GM21528 (cell line): ENCODE measurements around the gene TMEM59L.
"Not testable (repeated sequence)": the region's sequence is repeated elsewhere in the genome, so short reads cannot be mapped to it uniquely, and the experiment has no call there.

ENCODE experiments used
- ATAC-seq: cut with Tn5 transposase; IDR thresholded peaks from one replicate; pipeline ENCODE4 v1.9.1; 2021; ENCODE audit warnings: mild to moderate bottlenecking, moderate library complexity; ENCODE audit not compliant: unreplicated experiment, low FRiP score

TMEM59L gene

DNA sequence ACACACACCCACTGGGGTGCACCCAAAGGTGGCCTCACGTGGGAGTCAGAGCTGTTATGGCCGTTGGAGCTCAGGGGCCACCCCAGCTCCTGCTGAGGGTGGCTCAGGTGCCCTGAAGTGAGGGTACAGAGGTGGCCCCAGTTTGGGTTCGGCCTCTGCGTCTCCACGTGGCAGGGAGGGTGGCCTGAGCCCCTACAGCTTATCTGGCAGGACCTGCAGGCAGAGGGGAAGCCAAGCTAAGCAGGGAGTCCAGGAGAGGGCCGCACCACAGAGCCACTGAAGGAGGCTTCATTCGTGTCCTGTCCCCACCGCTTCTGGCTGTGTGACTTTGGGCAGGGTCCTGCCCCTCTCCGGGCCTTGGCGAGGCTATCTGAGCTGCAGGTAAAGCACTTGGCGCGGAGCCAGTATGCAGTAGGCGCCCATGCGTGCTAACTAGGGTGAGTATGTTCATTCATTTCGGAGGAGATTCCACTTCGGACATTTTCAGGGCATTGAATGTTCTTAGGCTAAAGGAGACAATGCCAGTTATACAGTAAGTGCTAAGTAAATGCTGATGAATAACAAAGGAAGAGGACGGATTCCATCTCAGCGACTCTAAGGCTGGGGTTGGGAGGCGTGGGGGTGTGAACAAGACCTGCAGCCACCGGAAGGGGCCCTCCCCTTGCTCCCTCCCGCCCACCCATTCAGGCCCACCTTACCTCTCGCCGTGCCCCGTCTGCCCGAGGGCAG is 19.1 kb upstream of the TMEM59L start:
- no peak for ATAC-seq

DNA sequence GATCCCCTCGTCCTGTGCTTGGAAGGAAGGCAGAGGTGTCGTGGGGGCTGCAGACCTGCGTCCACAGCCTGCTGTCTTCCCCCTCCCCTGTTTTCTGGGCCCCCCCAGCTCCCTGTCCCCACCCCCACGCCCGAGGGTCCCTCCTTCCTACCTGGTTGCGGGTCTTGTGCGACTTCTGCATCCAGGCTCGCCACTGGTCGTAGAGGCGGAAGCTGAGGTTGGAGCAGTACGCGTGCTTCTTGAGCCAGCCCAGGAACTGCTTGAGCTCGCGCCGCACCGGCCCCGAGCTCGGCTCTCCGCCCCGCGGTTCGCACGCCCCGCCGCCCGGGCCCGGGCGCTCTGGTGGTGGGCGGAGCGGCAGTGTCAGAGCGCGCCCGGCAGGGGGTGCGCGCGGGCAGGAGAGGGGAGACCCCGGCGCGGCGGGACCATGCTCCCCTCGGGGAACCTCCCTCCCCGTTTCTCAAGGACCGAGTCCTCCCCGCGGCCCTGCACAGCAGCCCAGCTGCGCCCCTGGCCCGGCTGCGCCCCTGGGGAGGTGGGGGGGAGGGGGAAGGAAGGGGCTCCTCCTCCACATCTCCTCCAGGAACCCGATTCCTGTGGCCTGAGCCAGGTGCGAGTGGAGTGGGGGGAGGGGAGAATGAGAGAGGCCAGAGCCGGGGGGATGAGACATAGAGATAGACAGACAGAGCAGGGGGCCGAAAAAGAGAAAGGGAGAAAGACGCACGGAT is 18.4 kb upstream of the TMEM59L start:
- no peak for ATAC-seq

DNA sequence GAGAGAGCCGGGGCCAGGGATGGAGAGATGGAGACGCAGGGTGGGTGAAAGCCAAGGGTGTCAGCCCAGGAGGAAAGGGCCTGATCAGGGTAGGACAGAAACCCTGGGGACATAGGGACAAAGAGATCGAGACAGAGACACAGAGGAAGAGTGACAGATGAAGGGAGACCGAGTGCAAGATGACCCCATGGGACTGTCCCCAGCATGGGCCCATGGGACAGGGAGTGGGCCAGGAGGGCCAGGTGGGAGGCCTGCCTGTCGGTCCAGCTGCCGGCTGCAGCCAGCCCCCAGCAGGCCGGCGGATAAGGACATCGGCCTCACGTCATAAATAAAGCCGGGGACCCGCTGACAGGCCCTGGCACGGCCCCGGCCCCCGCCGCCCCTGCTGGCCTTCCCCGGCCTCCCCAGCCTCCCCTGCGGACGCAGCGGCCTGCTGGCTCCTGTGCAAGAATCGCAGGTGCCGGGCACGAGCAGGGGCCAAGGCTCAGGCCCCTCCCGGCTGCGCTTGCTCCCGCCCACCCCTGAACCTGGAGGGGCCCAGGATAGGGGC is 17.8 kb upstream of the TMEM59L start:
- ATAC-seq: no peak

- no peak for ATAC-seq
Observed at GRCh38 chr19:18595475-18595874, 17.2 kb upstream of the TMEM59L start.

DNA sequence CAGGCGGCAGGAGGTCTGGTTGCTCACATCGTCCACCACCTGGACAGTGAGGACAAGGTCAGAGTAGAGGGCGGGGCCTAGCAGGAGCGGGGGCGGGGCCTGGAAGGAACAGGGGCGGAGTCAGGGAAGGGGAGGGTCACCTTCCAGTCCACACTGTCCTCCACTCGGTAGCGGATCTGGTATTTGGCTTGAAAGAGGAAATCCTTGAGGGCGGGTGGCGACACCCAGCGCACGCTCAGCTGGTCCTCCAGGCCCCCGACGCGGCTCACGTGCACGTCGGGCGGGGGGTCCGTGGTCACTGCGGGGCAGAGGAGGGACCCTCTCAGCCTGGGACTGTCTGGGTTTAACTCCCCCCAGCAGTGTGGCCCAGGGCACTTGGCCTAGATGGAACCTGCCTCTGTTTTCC is 15.9 kb upstream of the TMEM59L start:
- no peak for ATAC-seq

- ATAC-seq: no peak
Observed at GRCh38 chr19:18597809-18598660, 14.6 kb upstream of the TMEM59L start.

GRCh38 chr19:18599485-18599884 is 13.2 kb upstream of the TMEM59L start:
- no peak for ATAC-seq

GRCh38 chr19:18600692-18601397 is 11.8 kb upstream of the TMEM59L start:
- not testable (repeated sequence) for ATAC-seq

GRCh38 chr19:18601875-18602274 is 10.8 kb upstream of the TMEM59L start:
- ATAC-seq: no peak

- no peak for ATAC-seq
Observed at GRCh38 chr19:18603255-18603957, 9.3 kb upstream of the TMEM59L start.

- ATAC-seq: no peak
Observed at GRCh38 chr19:18603958-18604819, 8.5 kb upstream of the TMEM59L start.

- ATAC-seq: no peak
Observed at GRCh38 chr19:18604820-18605159, 7.9 kb upstream of the TMEM59L start.

GRCh38 chr19:18605196-18605545 is 7.5 kb upstream of the TMEM59L start:
- no peak for ATAC-seq

- ATAC-seq: no peak
Observed at GRCh38 chr19:18605546-18606280, 7.0 kb upstream of the TMEM59L start.

GRCh38 chr19:18606281-18607225 is 6.1 kb upstream of the TMEM59L start, which contains the start of gene CRLF1:
Gene CRLF1, minus strand, starts transcription at chr19:18606799. Its CDS starts 143 bp downstream, at chr19:18606656.
- no peak for ATAC-seq

GRCh38 chr19:18607226-18608101 is 5.2 kb upstream of the TMEM59L start:
- no peak for ATAC-seq
